Nephron progenitor cell (in vitro differentiated cells): ENCODE results near the gene TMX3.

Source experiments
- DNase-seq: peaks from one replicate; pipeline ENCODE4 v3.0.0; 2021
- H3K27ac Mint-ChIP-seq: 2 replicates; pipeline ENCODE4 v1.8.0; 2021; ENCODE audit warnings: mild to moderate bottlenecking, moderate library complexity, mixed read lengths
- H3K27me3 Mint-ChIP-seq: 2 replicates; pipeline ENCODE4 v1.8.0; 2021; ENCODE audit warnings: mild to moderate bottlenecking, low read depth, mixed read lengths; ENCODE audit not compliant: poor library complexity
- H3K36me3 Mint-ChIP-seq: 2 replicates; pipeline ENCODE4 v1.8.0; 2021; ENCODE audit warnings: low read depth, mixed read lengths
- H3K4me1 Mint-ChIP-seq: 2 replicates; pipeline ENCODE4 v1.8.0; 2021; ENCODE audit warnings: mixed read lengths
- H3K4me3 Mint-ChIP-seq: 2 replicates; pipeline ENCODE4 v1.8.0; 2021; ENCODE audit warnings: mild to moderate bottlenecking, moderate library complexity, mixed read lengths
- H3K9me3 Mint-ChIP-seq: 2 replicates; pipeline ENCODE4 v1.8.0; 2021; ENCODE audit warnings: mild to moderate bottlenecking, moderate library complexity, mixed read lengths
- CTCF ChIP-seq: fragments of 200-600 bp; sonication (generic); IDR thresholded peaks from 2 replicates; pipeline ENCODE4 v1.5.0; 2021; ENCODE audit warnings: antibody characterized with exemption

The TMX3 gene

GRCh38 chr18:68705119-68705518 lies 9.8 kb downstream of the TMX3 start:
- no peak for DNase-seq
- Mint-ChIP-seq H3K36me3 (peaks cover 80% of the 10 kb centered on the region), H3K9me3 (no peaks in the 10 kb centered on the region), H3K27ac (no peak overlapping the region), H3K4me1 (no peaks in the 10 kb centered on the region), H3K4me3 (no peak overlapping the region), H3K27me3 (no peaks in the 10 kb centered on the region)
- TF ChIP-seq CTCF = no peak

- H3K4me1 Mint-ChIP-seq = no peaks in the 10 kb centered on the region
- H3K27me3 Mint-ChIP-seq = no peaks in the 10 kb centered on the region
- peaks cover 79% of the 10 kb centered on the region for H3K36me3 Mint-ChIP-seq
- H3K9me3 Mint-ChIP-seq = no peaks in the 10 kb centered on the region
- H3K27ac Mint-ChIP-seq = no peak overlapping the region
- DNase-seq = no peak
- H3K4me3 Mint-ChIP-seq = no peak overlapping the region
- TF ChIP-seq CTCF = no peak
Observed at GRCh38 chr18:68703326-68703725, 11.6 kb downstream of the TMX3 start.

GRCh38 chr18:68701353-68701752 lies 13.6 kb downstream of the TMX3 start:
- no peaks in the 10 kb centered on the region for H3K9me3 Mint-ChIP-seq
- no peaks in the 10 kb centered on the region for H3K27me3 Mint-ChIP-seq
- no peaks in the 10 kb centered on the region for H3K4me1 Mint-ChIP-seq
- no peak for TF ChIP-seq CTCF
- no peak overlapping the region for H3K4me3 Mint-ChIP-seq
- DNase-seq = no peak
- peaks cover 80% of the 10 kb centered on the region for H3K36me3 Mint-ChIP-seq
- H3K27ac Mint-ChIP-seq = no peak overlapping the region

GRCh38 chr18:68699043-68699442 lies 15.9 kb downstream of the TMX3 start:
- no peaks in the 10 kb centered on the region for H3K27me3 Mint-ChIP-seq
- no peak overlapping the region for H3K27ac Mint-ChIP-seq
- no peak for DNase-seq
- peaks cover 77% of the 10 kb centered on the region for H3K36me3 Mint-ChIP-seq
- H3K4me3 Mint-ChIP-seq = no peak overlapping the region
- no peak for TF ChIP-seq CTCF
- no peaks in the 10 kb centered on the region for H3K4me1 Mint-ChIP-seq
- H3K9me3 Mint-ChIP-seq = no peaks in the 10 kb centered on the region

GRCh38 chr18:68696937-68697336 lies 18.0 kb downstream of the TMX3 start:
- Mint-ChIP-seq H3K36me3 (peaks cover 66% of the 10 kb centered on the region), H3K27ac (no peak overlapping the region), H3K9me3 (no peaks in the 10 kb centered on the region), H3K4me1 (no peaks in the 10 kb centered on the region), H3K4me3 (no peak overlapping the region), H3K27me3 (no peaks in the 10 kb centered on the region)
- no peak for DNase-seq
- TF ChIP-seq CTCF = no peak

- peaks cover 52% of the 10 kb centered on the region for H3K36me3 Mint-ChIP-seq
Observed at GRCh38 chr18:68694316-68694715, 20.6 kb downstream of the TMX3 start.

More at GRCh38 chr18:68694316-68694715, 20.6 kb downstream of the TMX3 start:
- Mint-ChIP-seq H3K4me1 (no peaks in the 10 kb centered on the region), H3K27ac (no peak overlapping the region), H3K27me3 (no peaks in the 10 kb centered on the region), H3K9me3 (no peaks in the 10 kb centered on the region), H3K4me3 (no peak overlapping the region)
- TF ChIP-seq CTCF = no peak
- no peak for DNase-seq
